ENCODE data around the gene THBD.

- no peak for TF ChIP-seq CTCF (IDR thresholded peaks at IDR 0.05; ENCODE audit: insufficient read depth, low read depth, low read length)
- TF ChIP-seq EZH2 (IDR thresholded peaks at IDR 0.05; ENCODE audit: insufficient read depth, low read length) = no peak
These were observed 48.4 kb upstream of the THBD start for GRCh38 chr20:23097636-23098580.
